Right lung (tissue), 5 donors: ENCODE results near the gene NEURL1. TPM values are rescaled to one million over a fixed set of nuclear protein-coding genes. Genes with fewer than 3 reads are reported as not detected.

ENCODE experiments used
- DNase-seq, 2 donors: peaks; one replicate each; pipeline ENCODE4 v3.0.0-alpha.2; 2013
- polyA plus RNA-seq, 5 donors: library from polyadenylated mRNA; unstranded; fragments of 120-200 nt; gene quantifications; one replicate each; pipeline versions ENCODE4 v1.2.1 to v1.2.3, GENCODE V29; 2013; ENCODE audit warnings: inconsistent platforms in 1 of 5, low replicate concordance in 1 of 5; ENCODE audit not compliant: insufficient read length in 5 of 5, insufficient read depth in 1 of 5

The NEURL1 gene
- polyA plus RNA-seq, 5 donors, result 0.99 to 2.7 (median 1.3) TPM

GRCh38 chr10:103583871-103584215, 90.3 kb downstream of the NEURL1 start:
- no peak for DNase-seq

DNA sequence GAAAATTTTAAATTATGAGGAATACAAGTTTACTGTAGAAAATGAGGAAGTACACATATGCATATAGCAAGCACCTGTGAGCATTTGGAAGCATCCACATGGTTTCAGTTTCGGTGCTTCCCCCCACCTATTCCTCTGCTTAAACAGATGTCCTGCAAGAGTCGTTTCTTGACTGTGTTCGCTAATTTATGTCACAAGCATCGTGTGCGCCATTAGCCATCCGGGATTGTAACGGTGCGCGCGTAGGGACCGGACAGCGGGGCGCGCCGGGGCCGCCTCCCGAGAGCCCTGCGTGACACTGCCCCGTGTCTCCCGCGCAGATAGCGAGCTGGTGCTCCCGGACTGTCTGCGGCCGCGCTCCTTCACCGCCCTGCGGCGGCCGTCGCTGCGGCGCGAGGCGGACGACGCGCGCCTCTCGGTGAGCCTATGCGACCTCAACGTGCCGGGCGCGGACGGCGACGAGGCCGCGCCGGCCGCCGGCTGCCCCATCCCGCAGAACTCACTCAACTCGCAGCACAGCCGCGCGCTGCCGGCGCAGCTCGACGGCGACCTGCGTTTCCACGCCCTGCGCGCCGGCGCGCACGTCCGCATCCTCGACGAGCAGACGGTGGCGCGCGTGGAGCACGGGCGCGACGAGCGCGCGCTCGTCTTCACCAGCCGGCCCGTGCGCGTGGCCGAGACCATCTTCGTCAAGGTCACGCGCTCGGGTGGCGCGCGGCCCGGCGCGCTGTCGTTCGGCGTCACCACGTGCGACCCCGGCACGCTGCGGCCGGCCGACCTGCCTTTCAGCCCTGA, 90.9 kb downstream of the NEURL1 start:
- peak in 1 of 2 donors; percentile 35 for DNase-seq

DNA sequence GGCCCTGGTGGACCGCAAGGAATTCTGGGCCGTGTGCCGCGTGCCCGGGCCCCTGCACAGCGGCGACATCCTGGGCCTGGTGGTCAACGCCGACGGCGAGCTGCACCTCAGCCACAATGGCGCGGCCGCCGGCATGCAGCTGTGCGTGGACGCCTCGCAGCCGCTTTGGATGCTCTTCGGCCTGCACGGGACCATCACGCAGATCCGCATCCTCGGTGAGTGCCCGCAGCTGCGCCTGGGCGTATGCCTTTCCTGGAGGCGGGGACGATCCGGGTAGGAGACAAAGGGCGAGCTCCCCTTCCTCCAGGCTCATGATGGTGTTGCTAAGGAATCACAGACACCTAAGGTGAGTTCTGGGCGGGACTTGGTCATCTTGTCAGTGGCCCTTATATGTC, 91.5 kb downstream of the NEURL1 start:
- DNase-seq, result no peak

DNA sequence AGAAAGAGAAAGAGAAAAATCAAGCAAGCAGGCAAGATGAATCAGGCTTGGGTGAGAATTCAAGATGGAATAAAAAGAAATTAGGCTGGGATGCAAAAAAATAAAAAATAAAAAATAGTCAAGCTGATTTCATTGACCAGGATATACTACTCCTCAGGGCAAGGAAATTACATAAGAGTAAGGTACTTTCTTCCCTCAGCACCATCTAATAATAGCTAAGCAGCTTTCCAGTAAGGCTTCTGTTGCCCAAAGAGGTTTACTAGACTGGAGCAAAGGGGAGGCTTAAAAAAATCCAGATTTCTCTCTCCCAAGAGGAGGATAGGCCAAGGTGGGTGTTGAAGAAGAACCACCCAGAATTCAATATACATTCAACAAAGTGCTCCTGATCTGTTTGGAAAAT, 93.6 kb downstream of the NEURL1 start:
- DNase-seq, result no peak

GRCh38 chr10:103589074-103589630, 95.6 kb downstream of the NEURL1 start:
- DNase-seq, result no peak

DNA sequence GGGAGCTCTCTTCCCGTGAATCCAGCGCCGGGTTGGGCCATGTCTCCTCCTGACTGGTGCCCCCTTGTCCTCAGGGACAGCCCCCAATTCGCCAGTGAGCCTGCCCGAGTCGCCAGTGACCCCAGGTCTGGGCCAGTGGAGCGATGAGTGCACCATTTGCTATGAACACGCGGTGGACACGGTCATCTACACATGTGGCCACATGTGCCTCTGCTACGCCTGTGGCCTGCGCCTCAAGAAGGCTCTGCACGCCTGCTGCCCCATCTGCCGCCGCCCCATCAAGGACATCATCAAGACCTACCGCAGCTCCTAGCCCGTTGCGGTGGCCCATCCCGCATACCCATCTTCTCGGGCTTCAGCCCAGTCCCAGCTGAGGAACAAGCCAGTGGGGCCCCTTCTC, 96.6 kb downstream of the NEURL1 start:
- DNase-seq, result no peak

DNA sequence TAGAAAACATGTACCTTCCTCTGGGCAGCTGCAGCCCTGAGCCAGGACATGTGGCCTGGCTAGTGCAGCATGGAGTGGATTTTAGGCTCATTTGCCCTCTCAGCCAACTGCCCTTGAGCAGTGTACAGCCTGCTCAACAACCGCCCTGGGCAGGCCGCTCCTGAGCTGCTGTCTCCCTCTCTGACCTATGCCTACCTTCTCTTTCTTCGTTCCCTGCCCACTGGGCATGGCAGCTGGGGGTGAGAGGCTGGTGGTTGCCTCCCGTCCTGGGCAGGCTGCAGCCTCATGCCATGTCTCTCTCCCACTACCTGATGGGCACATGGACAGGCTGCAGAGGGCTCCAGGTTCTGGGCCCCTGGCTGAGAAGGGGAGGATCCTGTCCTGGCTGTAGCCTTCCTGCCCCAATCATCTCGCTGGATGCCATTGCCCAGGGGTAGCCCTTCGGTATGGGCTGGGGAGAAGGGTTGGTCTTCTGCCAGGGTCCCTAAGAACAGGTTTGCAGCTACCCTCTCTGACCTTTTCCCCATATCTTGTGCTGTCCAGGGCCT, 97.3 kb downstream of the NEURL1 start:
- no peak for DNase-seq

GRCh38 chr10:103592186-103593021, 98.9 kb downstream of the NEURL1 start:
- DNase-seq, result no peak

- no peak for DNase-seq
Observed at GRCh38 chr10:103593022-103593570, 99.6 kb downstream of the NEURL1 start.

- no peak for DNase-seq
Observed at GRCh38 chr10:103595933-103596726, 102.6 kb downstream of the NEURL1 start.

- no peak for DNase-seq
Observed at GRCh38 chr10:103597003-103597402, 103.5 kb downstream of the NEURL1 start.

DNA sequence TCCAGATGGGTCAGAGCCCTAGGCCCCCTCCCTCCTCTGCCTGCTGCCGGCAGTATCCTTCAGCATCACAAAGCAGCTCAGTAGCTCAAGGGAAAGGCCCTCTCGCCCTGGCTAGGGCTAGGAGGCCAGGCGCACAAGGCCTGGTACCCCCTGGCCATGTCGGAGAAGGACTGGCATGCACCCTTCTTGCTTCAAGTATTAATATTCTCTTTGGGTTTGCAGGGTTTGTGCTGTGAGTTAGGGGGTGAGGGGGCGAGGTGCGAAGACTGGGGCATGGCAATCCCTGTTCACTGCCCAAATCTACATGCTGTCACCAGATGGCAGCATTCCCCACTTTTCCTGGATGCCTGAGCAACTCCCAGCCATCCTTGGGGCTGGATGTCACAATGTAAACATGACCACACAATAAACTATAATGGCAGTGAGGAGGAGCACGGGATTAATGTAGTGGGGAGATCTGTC, 105.2 kb downstream of the NEURL1 start:
- peak in 1 of 2 donors; percentile 77 for DNase-seq

- DNase-seq, result no peak
Observed at GRCh38 chr10:103599211-103599610, 105.7 kb downstream of the NEURL1 start.

DNA sequence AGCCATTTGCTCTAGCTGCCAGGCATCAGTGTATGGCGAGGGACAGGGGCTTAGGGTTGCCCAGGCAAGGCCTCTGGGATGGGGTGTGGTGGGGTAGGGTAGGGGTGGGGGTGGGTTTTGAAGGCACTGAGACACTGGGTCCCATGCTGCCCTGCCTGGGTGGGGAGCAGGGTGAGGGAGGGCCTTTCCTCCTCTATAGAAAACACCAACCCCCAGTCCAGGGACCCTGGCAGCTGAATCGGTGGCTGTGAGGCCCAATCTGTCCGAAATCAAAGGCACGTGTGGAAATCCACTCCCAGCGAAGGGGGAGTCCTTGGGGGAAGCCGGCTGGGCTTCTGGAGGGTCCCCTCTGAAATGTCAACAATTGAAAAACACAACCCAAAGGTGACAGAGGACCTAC, 106.4 kb downstream of the NEURL1 start:
- DNase-seq, result no peak

DNA sequence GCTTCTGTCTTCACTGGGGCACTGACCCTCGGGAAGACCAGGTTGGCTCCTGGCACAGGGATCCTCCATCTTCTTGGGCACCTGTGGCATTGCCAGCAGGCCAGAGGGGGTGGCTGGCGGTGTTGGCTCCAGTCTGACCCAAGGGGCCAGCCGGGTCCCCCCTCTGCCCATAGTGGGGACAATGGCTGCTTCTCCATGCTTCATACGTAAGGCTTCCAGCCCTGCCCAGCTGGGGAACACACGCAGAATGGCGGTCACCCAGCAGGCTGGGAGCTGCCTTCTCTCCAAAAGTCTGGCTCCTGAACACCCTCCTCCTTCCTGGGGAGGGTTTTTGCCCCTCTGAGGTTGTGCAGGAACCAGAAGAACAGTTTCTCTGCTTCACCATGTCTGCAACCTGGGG, 106.8 kb downstream of the NEURL1 start:
- DNase-seq, result no peak

DNA sequence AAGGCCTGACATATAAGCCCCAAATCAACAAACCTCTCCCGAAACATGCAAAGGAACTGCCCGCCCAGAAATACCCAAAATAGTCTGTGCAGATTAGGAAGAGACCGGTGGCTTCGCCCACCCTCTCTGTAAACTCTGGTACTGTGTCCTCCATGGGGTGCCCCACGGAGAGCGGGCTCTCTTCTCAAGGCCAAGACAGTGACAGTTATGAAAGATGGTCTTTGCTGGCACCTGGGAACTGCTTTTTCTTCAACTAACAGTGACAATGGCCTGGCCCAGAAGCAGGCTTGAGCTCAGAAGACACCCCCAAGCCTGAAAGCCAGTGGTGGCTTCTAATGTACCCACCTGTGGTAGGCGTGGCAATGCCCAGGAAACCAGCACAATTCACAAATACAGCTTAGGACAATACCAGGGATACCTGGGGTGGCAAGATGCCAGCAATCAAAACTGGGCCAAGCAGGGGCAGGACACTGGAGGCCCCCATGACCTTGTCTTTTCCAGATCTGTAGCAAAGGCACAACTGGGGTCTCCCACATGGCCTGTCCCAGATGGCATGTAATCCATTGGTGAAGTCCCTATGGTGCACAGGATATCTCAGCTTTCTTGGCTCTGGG, 107.6 kb downstream of the NEURL1 start:
- DNase-seq, result no peak

DNA sequence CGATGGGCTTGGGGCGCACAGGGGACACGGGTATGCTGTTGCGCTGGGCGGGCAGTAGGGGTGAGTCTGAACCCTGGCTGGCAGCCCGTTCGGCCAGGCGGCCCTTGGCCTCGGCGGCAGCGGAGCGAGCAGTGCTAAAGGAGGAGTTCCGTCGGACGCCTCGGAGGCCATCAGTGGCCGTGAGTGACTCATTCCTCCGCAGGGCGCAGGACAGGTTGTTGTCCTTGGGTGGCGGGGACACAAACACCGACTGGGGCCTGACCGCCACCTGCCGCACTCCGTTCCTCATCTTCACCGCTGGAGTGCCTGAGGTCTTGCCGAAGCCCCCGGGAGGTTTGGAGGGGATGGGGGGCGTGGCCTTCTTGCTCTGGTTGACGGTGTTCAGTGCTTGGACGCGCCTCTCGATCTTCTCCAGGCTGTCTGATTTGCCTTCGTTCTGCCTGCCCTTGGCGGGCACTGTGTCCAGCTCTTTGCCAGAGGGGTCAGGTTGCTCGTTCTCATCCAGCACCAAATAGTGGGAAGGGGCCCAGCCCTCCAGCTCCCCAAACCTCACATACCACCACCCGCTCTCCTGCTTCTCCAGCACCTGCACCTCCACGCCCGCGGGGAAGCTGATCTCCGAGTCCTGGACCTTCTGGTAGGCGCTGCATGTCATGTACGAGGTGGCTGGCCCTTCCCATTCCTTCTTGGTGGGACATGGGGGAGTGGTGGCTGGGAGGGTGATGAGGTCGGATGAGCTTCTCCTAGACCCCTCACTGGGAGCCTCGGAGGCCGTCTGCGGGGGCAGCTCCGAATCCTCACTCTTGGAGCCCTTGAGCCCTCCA, 108.7 kb downstream of the NEURL1 start:
- DNase-seq, result no peak

GRCh38 chr10:103602852-103603155, 109.3 kb downstream of the NEURL1 start:
- DNase-seq, result no peak

- no peak for DNase-seq
Observed at GRCh38 chr10:103603382-103603781, 109.9 kb downstream of the NEURL1 start.
